Suppressor macrophage (primary cell): ENCODE data around the gene BRD9.
"Not testable (repeated sequence)": the region's sequence is repeated elsewhere in the genome, so short reads cannot be mapped to it uniquely, and the experiment has no call there.

Experiments
- DNase-seq, 4 experiments: peaks; one replicate each; pipeline ENCODE4 v3.0.0-alpha.2; 2020 to 2022

BRD9 gene

GRCh38 chr5:856531-857425 is 35.8 kb downstream of the BRD9 start:
- DNase-seq, result no peak

- no peak for DNase-seq
Measured at GRCh38 chr5:855771-856530, 36.6 kb downstream of the BRD9 start.

GRCh38 chr5:854966-855743 is 37.4 kb downstream of the BRD9 start:
- DNase-seq, result no peak

- no peak for DNase-seq
Measured at GRCh38 chr5:854217-854616, 38.4 kb downstream of the BRD9 start.

- not testable (repeated sequence) for DNase-seq
Measured at GRCh38 chr5:853416-854090, 39.0 kb downstream of the BRD9 start.

- no peak for DNase-seq
Measured at GRCh38 chr5:852431-853401, 39.9 kb downstream of the BRD9 start.

- DNase-seq, result no peak
Measured at GRCh38 chr5:852018-852417, 40.6 kb downstream of the BRD9 start.

- DNase-seq, result no peak
Measured at GRCh38 chr5:851553-851952, 41.0 kb downstream of the BRD9 start.

GRCh38 chr5:851076-851475 is 41.5 kb downstream of the BRD9 start:
- no peak for DNase-seq

- no peak for DNase-seq
Measured at GRCh38 chr5:850511-851006, 42.0 kb downstream of the BRD9 start, which contains the start of gene ZDHHC11. ZDHHC11 (minus strand) TSS chr5:850986; CDS start chr5:850602, 384 bp downstream.

- no peak for DNase-seq
Measured at GRCh38 chr5:849651-850301, 42.8 kb downstream of the BRD9 start.

GRCh38 chr5:848671-849111 is 43.9 kb downstream of the BRD9 start:
- no peak for DNase-seq

GRCh38 chr5:847736-848135 is 44.9 kb downstream of the BRD9 start:
- DNase-seq, result not testable (repeated sequence)

- DNase-seq, result not testable (repeated sequence)
Measured at GRCh38 chr5:847212-847611, 45.4 kb downstream of the BRD9 start.

- DNase-seq, result not testable (repeated sequence)
Measured at GRCh38 chr5:846602-847091, 46.0 kb downstream of the BRD9 start.

GRCh38 chr5:845676-846601 is 46.7 kb downstream of the BRD9 start:
- DNase-seq, result not testable (repeated sequence)

- not testable (repeated sequence) for DNase-seq
Measured at GRCh38 chr5:845031-845675, 47.4 kb downstream of the BRD9 start.

- DNase-seq, result not testable (repeated sequence)
Measured at GRCh38 chr5:844426-844825, 48.2 kb downstream of the BRD9 start.
